SW 1271 (cell line): Measurements from ENCODE around the gene SAE1.

Experiments used
- DNase-seq, 2 experiments: peaks; one replicate each; lab custom pipeline; 2025; lab: John Stamatoyannopoulos, UW

Gene SAE1

DNA sequence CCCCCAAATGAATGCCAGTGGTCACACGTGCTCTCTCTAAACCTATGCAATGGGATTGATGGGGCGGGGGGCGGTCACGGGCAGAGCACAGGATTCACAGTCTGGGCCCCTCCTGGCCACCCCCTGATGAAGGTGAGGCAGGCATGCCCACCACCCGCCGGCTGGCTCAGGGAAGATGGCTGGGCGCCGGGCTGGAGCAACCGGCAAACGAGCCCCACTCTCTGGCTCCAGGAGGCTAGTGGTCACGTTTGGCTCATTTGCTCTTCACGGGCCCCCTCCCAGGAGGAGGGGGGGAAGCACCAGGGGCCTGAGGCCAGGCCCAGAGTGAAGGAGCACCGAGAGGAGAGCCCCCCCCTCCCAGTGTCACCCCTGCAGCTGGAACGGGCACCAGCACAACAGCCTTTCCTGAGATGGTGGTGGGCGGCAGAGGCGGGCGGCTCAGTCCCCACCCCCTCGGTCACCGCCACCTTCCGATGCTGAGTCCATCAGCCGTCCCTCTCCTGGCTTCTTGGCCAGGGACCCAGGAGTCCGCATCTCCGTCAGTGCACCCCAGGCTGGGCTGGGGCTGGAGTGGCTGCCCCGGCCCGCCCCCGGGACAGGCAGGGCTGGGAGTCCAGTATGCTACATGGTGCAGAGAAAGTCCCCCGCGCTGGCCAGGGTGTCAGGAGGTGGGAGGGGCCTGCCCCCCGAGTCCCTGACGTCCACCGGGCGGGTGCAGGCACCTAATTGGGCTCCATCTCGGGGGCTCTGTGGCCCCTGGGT lies 90.6 kb downstream of the SAE1 start:
- DNase-seq: no peak

DNA sequence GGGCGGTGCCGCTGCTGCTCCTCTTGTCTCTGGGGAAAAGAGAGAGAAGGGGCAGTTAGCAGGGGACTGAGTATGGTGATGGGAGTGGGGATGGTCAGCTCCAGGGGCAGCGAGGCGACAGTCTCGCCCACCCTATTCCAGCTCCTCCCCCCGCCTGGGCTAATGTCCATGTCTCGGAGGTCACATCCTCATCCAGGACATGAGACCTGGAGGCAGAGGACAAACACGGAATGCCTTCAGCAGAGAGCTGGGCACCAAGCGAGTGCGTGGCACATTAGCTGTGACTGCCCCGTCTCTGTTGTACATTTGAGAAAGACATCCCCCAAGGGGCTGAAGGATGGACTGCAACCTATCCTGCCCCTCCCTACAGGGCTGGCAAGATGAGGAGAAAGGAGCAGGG lies 91.3 kb downstream of the SAE1 start:
- DNase-seq: no peak

DNA sequence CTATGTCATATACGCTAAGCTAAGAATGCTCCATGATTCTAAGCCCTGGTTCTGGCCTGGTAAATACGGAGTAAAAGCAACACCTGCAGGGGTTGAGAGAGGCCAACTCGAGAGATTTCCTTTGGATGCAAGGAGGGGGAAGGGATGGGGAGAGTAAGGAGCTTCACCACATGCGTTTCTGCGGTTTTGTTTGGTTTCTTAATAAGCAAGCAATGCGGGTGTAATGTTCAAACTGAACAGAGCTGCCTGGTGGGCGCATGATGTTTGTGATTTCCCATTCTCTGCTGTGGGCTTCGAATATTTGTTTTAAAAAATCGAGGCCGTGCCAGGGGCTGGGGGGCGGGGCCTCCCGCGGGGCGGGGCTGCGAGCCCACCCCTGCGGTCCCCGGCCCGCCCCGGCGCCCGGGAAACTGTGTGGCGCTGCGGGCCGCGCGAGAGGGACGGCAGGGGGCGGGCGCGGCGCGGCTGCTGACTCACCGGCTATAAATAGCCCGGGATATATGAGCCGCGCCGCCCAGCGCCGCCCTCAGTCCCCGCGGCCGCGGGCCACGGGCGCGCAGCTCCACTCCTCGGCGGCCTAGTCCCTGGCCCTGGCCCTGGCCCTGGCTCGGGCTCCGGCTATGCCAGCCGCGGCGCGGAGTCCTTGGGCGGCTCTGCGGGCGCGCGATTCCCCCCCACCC lies 95.3 kb downstream of the SAE1 start:
- DNase-seq: peak in 1 of 2 experiments; percentile 69

DNA sequence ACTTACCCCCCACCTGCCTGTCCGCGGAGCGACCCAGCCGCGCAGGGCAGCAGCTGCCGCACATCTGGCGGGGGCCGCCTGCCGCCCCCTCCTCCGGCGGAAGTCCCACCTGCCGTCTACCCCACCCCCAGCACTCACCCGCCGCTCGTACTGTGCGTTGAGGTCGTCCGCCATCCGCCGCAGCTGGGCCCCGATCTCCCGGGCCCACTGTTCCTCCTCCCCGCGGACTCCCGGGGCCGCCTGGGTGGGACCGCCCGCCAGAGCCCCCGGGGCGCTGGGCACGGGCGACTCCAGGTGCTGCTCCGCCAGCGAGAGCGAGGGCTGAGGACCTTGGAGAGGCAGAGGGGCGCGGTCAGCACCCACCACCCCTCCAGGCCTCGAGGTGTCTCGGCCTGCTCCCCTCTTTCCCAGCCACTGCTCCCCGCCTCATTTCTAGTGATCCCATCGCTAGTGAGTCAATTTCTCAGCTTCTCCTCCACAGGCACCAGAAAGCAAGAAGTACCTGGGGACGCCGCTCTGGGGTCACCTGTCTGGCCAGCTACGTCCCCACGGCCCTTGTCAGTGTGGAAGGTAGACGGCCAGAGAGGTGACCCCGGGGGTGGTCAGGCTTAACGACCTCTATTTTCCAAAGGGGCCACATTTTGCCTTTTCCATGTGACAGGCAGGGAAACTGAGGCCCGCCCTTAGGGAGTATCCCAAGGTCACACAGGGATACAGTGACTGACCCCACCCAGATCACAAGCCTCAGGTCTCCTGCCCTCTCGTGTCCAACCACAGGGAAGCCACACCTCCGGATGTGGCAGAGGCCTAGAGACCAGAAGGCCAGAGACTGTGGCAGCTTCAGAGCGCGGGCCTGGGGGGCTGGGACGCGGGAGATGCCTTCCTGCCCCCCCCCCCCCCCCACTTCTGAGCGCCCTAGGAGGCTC lies 96.1 kb downstream of the SAE1 start:
- DNase-seq: peak; percentile 45 to 73

DNA sequence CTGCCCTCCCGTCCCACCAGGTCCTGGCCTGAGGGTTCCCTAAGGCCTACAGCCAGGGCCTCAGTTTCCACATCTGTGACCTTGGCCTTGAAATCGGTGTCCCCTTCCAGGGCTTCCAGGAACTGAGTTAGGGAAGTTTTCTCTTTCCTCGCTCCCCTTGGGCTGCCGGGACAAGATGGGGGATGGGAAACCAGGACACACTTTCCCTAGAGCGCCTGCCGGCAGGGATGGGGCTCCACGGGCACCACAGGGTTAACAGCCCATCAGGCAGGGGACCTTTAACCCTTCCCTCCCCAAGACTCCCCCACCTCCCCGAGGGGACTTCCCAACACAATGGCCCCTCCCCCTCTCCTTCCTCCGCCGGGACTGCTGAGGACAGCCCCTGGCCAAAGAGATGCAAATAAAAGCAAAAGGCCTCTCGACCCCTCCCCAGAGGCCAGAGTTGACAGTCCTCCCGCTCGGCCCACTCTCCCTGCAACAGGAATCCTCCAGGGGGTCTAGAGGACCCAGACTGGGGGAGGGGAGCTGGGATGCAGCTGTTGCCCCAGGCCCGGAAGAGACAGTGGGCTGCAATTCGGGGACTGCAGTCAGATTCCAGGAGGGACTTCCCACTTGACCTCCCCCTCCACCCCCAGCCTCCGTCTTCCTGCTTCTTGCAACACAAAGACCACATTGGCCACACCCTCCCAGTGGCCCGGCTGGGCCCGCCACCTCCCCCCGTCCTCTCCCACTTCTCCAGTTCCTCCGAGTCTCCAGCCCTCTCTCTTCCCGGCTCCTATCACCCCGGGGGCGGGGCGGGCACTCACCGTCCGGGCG lies 96.9 kb downstream of the SAE1 start:
- DNase-seq: peak; percentile 71 to 86

DNA sequence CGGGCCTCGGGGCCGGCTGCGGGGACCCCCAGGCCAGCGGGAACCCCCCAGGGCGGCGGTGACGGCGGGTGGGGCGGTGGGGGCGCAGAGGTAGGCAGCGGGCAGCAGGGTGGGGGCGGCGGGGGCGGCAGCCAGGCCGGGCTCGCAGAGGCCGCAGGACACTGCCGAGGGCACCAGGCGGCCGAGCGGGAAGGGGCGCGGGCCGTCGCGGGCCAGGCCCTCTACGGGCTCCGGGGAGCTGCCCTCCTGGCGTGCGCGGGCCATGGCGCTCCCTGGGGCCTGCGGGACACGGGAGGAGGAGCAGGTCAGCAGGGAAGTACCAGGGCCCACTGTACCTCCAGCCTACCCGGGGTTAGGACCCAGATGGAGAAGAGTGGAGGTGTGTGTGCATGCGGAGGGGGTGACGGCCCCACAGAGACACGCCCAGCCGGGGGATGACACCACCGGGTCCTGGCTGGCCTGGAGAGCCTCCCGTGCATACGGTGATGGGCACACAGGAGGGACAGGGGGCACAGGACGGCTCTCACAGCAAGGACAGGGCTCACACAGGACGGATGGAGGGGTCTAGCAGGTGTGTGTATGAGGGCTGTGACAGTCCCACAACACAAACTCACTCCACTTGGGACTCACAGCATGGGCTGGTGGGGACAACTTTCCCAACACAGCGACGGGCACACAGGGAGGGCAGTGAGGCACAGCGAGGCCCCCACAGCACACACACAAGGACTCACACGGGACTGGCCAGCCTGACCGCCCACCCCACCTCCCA lies 97.7 kb downstream of the SAE1 start:
- peak; percentile 42 to 51 for DNase-seq

DNA sequence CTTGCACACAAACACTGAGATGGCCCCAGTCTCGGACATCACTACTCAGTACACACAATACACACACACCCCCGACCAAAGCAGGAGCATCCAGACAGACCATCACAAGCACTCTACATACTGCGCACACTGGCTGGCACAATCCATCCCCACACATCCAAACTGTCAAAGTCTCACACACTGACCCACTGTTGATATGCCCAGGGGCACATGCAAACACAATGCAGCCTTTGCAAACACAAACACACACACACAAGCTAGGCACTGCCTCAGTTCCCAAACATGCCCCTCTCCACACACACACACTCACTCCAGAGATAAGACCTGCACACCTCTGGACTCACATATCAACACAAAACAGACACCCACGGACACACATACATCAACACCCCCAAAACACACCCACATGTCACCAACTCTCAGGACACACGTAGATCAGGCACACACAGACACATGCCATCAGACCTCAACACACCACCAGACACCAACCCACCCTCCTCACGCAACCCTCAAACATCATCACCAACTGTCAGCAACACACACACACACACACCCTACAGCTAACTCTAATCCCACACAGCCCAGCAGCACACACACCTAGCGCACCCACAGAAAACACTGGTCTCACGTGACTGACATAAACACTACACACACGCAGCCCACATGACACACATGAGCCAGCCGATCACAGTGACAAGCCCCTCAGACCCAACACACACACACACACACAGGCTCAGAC lies 98.5 kb downstream of the SAE1 start:
- no peak for DNase-seq

DNA sequence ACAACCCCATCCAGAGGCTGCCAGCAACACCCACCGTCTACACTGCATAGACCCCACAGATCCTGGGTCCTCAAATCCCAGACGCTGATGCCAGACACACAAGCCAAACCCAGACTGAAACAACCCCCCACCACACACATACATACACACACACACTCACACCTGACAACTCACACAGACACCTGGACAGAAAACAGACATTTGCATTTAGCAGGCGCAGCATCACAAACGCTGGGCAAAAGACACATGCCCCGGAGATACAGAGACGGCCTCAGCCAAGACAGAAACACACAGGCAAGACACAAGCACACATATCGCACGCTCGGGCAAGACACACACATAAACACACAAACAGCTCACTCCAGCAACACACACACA lies 99.0 kb downstream of the SAE1 start:
- no peak for DNase-seq

DNA sequence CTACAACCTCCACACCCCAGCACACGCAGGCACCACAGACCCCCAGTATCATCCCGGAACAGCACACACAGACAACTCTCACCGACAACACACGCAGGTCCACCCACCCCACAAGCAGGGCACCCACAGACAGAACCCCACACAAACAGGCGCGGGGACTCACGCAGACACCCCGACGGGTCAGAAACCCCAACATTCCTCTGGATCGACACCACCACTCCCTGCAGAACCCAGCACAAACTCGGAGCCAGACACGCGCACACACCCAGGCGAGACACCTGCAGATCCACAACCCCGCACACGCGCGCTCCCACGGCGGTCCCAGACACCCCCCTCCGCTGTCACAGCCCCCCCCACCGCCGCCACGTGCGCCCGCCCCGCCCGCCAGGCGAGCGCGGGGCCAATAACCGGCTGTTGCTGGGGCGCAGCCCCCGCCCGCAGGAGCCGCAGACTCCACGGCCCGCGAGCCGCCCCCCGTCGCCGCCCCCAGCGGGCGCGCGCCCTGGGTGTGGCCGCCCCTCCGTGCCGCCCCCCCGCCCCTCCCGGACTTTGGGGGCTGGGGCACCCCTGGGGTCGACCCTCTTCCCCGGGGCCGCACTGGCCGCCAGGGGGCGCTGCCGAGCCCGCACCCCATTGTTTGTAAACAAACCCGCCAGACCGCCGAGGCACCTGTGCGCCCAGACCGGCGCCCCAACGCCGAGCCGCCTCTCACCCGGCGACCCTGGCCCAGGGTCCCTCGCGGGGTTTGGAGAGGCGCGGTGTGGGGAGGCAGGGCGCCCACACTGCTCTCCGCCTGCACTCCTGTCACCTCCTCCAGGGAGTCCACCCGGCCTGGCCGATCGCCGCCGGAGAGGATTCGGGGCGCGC lies 99.7 kb downstream of the SAE1 start:
- DNase-seq: peak in 1 of 2 experiments; percentile 13

DNA sequence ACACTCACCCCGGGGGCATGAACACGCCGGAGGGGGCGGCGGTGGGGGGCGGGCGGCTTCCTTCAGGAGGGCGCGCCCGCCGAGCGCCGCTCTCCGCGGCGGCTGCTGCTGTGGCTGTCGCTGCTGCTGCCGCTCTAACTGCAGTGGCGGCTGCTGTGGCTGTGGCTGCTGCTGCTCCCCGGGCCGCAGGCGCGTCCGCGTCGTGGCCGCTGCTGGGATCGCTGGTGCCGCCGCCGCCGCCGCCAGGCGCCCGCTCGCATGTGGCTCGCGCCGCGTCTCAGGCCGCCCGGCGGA lies 100.2 kb downstream of the SAE1 start, which contains the start of gene BBC3:
TSS of gene BBC3 (minus strand) at position 279 of the 294 bp plus-strand sequence. CDS start 2,768 bp downstream, outside the sequence.
- DNase-seq: no peak

DNA sequence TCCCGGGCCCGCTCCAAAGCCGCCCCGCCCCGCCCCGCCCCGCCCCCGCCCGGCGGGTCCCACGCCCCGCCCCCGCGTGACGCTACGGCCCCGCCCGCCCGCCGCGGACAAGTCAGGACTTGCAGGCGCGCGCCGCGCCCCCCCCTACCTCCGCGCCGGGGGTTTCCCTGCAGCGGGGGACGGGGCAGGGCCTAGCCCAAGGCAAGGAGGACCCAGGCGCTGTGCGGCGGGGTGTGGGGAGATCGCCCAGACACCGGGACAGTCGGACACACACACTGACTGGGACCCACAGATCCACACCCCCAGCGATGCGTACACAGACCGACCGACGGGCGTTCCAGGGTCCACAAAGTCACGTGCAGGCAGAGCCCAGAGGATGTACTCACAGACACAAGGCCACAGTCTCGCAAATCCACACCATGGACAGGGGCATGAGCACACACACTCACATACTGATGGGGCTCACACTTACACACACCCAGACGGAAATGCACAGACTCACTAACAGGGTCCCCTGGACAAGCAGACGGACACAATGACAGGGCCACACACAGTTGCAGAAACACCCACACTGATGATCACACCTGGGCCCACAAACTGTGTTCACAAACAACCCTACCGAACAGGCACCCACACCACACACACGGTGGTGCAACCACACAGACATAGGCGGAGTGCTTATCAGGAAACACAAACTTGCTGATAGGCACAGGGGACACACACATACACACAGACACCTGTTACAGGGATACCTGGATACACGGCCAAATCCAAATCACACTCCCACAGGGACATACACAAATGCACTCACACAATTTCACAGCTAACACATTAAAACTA lies 100.8 kb downstream of the SAE1 start:
- DNase-seq: peak in 1 of 2 experiments; percentile 33

DNA sequence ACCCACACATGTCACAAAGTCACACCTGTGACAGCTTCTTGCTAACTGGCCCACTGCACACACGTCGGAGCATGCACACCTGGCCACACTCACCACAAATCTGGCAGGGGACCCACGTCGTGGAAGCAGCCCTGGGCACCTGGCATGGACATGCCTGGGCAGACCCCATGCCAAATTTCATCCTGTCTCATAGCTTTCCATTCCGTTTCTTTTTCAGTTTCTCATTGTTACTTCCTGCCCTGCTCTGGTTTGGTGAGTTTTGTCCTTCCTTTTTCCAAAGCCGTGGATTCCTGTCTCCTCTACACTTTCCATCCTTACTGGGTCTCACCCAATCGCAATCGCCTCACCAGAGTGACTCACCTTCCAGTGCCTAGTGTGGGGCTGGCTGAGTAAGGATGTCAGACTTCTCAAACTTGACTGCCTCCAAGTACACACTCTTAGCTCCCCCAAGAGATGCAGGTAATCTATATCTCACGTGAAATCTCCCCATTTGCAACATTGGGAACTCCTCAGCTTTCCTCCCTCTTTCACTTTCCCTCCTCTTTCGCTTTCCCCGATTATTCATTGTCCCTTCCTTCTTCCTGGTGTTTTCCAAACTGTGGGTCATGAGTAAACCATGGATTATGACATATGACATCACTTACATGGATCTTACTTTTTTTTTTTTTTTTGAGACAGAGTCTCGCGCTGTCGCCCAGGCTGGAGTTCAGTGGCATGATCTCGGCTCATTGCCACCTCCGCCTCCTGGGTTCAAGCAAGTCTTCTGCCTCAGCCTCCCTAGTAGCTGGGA lies 102.0 kb downstream of the SAE1 start:
- no peak for DNase-seq

DNA sequence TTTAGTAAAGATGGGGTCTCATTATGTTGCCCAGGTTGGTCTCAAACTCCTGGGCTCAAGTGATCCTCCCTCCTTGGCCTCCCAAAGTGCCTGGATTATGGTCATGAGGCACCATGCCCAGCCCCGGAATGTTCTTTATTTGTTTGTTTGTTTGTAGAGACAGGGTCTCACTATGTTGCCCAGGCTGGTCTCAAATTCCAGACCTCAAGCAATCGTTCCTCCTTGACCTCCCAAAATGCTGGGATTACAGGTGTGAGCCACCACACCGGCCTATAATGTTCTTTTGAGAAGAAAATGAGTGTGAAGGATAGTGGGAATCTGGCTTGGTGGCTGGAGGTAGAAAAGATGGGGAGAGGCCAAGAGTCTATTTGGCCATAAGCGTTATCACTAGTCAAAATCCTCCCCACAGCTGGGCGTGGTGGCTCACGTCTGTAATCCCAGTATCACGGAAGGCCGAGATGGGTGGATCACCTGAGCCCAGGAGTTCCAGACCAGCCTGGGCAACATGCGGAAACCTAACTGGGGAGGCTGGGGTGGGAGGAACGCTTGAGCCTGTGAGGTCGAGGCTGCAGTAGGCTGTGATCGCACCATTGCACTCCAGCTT lies 105.5 kb downstream of the SAE1 start:
- DNase-seq: no peak

DNA sequence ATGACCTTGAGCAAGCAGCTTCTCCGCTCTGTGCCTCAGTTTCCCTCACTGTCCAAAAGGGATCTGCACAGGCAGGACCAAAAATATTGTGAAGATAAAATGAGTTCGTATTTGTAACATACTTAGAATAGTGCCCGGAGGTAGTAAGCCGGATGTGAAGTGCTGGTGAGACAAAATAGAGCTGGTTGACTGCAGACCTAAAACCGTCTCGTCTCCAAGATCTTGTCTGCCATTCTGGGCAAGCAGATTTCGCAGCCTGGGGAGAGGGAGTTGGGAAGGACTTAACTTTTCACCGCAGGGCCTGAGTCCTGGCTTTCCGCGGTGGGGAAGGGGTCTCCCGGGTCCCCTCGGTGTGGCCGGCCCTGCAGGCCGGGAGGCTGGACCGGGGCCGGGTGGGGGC lies 108.5 kb downstream of the SAE1 start:
- DNase-seq: no peak

DNA sequence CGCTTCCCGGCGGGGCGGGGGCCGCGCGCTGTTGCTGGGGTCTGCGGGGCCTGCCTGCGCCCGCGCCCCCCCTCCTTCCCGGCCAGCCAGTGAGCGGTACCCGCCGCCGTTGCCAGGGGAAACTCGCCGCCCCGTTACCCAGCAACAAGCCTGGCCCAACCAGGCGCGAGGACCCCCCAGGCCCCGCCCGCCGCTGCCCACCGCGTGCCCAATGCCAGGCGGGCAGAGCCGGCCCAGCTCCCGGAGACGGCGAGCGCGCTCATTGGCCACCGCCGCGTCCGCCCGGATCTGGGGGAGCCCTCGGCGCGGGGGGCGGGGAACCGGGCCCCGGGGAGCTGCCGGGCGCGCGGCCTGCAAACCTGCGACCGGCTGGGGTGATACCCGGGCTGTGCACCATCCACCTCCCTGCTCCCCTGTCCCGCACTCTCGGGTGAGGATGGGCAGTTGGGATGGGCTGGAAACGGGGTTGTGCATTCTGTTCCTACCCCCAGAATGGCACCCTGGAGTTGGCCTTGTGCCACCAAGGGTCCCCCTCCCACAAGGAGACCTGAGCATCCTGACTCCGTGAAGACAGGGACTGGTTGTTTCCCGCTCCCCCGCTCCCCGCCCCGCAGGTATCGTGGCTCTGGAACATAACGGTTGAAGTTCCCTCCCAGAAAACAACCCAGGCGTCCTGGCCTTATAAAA lies 109.1 kb downstream of the SAE1 start:
- DNase-seq: no peak

DNA sequence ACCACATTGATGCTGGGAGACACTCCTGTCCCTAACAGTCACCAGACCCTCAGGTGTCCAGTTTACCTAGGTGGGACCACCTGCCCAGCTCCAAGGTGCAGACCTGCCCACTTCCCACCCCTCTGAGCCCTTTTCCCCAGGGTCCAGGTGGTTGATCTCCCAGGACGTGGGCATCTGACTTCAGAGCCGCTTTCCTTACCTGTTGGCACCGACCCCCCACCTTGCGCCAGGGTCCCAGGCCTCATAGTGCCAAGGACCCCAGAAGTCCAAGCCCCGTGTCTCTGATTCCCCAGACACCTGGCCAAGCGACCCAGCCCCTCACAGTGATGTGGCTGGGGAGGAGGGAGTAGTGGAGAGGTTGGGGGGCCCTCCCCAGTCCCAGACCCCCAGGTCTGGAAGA lies 109.9 kb downstream of the SAE1 start:
- DNase-seq: no peak
